NB4 (cell line): ENCODE data around the gene MEF2B.

Experiments
- MYC ChIP-seq: IDR thresholded peaks from 2 replicates; pipeline ENCODE4 v1.6.1; 2011; ENCODE audit warnings: low read depth, low read length
- POLR2A ChIP-seq: IDR thresholded peaks from 2 replicates; pipeline ENCODE4 v1.6.1; 2011; ENCODE audit warnings: mild to moderate bottlenecking; ENCODE audit not compliant: insufficient read length; ENCODE audit errors: extremely low read depth
- TF ChIP-seq, protein P1 (sequence below): IDR thresholded peaks from one replicate; pipeline ENCODE4 v1.5.1; 2012; ENCODE audit warnings: low read depth, low read length
- TF ChIP-seq, protein P2 (sequence below): IDR thresholded peaks from 2 replicates; pipeline ENCODE4 v1.6.1; 2011; ENCODE audit warnings: low read depth, low read length

DNA sequence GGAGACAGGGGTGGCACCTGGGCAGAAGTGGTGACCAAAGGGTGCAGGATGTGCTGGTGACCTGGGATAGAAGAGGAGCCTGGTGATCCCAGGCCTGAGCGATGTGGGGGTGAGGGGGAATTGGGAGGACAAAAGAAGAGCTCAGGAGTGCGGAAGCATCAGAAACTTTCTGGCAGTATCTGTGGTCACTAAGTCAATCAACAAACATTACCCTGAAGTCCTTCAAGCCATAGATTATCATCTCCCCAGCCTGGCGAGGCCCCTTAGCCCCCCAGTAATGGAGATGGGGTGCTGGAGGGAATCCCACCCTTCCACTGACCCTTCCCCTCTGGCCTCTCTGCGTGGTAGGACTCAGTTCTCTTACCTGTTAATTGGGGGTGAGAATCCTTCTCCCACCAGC, 10.5 kb downstream of the MEF2B start:
- TF ChIP-seq, protein P1, sequence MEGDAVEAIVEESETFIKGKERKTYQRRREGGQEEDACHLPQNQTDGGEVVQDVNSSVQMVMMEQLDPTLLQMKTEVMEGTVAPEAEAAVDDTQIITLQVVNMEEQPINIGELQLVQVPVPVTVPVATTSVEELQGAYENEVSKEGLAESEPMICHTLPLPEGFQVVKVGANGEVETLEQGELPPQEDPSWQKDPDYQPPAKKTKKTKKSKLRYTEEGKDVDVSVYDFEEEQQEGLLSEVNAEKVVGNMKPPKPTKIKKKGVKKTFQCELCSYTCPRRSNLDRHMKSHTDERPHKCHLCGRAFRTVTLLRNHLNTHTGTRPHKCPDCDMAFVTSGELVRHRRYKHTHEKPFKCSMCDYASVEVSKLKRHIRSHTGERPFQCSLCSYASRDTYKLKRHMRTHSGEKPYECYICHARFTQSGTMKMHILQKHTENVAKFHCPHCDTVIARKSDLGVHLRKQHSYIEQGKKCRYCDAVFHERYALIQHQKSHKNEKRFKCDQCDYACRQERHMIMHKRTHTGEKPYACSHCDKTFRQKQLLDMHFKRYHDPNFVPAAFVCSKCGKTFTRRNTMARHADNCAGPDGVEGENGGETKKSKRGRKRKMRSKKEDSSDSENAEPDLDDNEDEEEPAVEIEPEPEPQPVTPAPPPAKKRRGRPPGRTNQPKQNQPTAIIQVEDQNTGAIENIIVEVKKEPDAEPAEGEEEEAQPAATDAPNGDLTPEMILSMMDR = no peak
- TF ChIP-seq, protein P2, sequence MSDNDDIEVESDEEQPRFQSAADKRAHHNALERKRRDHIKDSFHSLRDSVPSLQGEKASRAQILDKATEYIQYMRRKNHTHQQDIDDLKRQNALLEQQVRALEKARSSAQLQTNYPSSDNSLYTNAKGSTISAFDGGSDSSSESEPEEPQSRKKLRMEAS = no peak
- TF ChIP-seq POLR2A = no peak
- TF ChIP-seq MYC = no peak
